GM18505 (cell line): ENCODE data around the gene LGSN.
"Not testable (repeated sequence)": the region's sequence is repeated elsewhere in the genome, so short reads cannot be mapped to it uniquely, and the experiment has no call there.

Experiments
- ATAC-seq: cut with Tn5 transposase; IDR thresholded peaks from one replicate; pipeline ENCODE4 v1.9.1; 2021; ENCODE audit not compliant: unreplicated experiment
- POLR2A ChIP-seq: IDR thresholded peaks from 4 replicates; pipeline ENCODE4 v1.6.1; 2011; ENCODE audit warnings: borderline replicate concordance; ENCODE audit not compliant: insufficient read depth, insufficient read length; ENCODE audit errors: extremely low read depth

LGSN gene

GRCh38 chr6:63280639-63281180 lies 39.1 kb downstream of the LGSN start:
- no peak for ATAC-seq
- TF ChIP-seq POLR2A, result no peak

DNA sequence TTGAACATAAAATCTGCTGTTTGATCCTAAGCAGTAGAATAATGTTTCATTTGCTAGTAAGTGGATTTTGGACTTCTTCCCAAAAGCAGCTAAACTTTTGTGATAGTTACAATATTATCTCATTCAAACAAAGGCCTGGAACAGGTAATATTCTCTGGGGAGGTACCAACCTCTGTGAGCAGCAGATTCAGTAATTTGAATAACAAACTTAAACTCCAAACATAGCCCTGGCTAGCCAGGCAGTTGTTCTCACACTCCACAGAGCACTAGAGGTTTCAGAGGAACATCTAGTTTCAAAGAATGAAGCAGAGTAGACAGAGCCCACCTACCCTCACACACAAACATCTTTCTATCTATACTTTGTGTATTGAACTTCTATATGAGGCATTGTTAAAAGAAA lies 40.9 kb downstream of the LGSN start:
- TF ChIP-seq POLR2A, result no peak
- no peak for ATAC-seq

GRCh38 chr6:63275953-63276352 lies 43.8 kb downstream of the LGSN start:
- no peak for TF ChIP-seq POLR2A
- ATAC-seq, result no peak

- not testable (repeated sequence) for ATAC-seq
Observed at GRCh38 chr6:63274795-63275430, 44.9 kb downstream of the LGSN start.

DNA sequence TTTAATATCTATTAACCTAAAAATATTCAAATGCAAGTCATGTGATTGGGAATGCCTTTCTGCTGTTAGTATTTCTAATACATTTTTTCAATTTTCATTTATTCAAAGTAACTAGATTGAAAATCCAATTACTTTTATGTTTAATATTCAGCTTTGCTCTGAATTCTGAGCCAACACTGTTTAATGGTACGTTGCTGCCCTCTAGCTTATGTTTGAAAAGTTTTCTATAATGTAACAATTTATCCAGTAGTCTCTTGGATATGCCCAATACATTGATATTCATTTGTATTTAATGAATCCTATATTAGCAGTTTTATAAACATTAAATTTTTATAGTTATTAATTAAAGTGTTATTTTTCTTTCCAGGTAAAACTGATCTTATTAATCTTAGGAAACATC lies 47.4 kb downstream of the LGSN start:
- no peak for ATAC-seq
- TF ChIP-seq POLR2A, result no peak

DNA sequence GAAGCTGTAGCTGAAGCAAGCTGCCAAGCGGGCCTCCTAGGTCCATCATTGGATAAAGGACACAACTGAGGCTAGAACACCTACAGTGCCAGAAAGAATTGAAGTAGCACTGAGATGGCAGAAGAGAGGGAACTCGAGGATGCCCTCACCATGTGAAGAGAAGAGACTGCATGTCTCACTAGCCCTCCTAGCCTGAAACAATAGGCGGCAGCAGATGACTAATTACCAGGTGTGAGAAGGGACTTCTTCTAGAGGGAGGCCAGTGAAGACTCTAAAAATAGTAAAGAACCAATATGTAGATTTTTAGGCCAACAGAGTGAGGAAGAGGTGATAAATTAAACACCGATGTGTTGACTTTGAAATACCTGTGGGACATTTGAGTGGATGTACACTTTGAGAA lies 50.3 kb downstream of the LGSN start:
- no peak for ATAC-seq

GRCh38 chr6:63268574-63268973 lies 51.2 kb downstream of the LGSN start:
- TF ChIP-seq POLR2A, result no peak

More for the DNA sequence above, 50.3 kb downstream of the LGSN start:
- no peak for TF ChIP-seq POLR2A

DNA sequence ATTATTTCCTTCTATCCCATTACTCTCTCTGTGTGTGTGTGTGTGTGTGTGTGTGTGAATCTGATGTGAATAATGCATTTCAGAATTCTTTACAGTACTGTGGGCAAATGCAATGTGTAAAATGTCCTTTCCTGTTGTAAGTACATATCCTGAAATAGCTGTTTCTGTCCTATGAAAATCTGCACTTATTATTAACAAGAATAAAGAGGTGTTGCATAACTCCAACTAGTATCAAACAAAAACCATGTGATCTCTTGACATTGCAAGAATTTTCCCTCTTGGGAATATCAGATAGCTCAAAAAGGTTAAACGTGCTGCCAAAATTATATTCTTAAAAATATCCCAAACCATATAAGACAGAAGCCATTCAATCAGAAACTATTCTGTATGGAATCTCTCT lies 52.0 kb downstream of the LGSN start:
- TF ChIP-seq POLR2A, result no peak
- no peak for ATAC-seq

More at GRCh38 chr6:63268574-63268973, 51.2 kb downstream of the LGSN start:
- no peak for ATAC-seq

DNA sequence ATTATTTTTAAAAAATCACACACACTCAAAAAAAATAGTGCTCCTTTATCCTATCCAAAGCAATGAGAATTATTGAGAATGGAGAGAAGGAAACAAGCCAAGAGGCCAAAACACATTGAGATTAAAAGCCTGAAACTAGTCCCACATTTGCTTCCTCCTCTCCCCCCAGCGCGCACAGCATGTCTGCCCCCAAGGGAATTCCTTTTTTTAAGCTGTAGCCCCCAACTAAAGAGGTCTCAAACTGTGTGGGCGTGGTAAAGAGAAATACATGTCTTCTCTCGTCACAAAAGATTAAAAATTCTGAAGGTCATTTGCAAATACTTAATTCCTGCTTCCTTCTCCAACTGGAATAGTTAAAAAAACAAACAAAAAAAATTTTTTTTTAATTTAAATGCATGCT lies 52.7 kb downstream of the LGSN start:
- no peak for ATAC-seq

DNA sequence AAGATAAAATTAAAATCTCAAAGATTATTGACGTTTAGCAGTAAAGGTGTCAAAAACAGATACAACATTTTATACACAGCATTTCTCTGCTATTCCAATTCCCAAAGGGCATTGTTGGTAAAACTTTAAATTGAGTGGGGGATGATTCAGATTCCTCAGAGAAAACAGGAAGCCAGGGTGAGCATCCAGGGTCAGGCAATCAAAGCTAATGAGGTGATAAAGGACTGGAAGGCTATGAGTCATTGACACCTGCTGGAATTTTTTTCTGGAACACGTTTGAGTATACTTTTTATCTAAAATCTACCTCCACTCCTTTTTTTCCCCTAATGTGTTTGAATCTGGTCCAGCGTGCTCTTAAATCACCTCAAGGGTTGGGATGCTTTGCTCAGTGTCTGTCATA lies 56.3 kb downstream of the LGSN start:
- ATAC-seq, result no peak
- TF ChIP-seq POLR2A, result no peak

More for the DNA sequence above, 52.7 kb downstream of the LGSN start:
- no peak for TF ChIP-seq POLR2A

DNA sequence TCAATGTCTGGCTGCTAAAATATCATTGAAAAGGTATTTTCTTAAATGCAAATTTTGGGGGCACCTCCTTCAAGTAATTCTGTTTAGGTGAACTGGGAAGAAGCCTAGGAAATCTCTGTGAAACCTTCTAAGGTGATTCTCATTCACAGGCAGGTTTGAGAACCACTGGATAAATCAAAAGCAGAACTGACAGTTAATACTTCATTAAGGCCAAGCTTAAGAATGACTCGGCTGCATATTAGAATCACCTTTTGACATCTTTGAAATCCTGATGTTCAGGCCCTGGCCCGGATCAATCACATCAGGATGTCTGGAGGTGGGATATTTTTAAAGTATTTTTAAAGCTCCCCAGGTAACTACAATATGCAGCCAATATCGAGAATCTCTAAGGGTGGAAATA lies 58.0 kb downstream of the LGSN start:
- no peak for TF ChIP-seq POLR2A
- no peak for ATAC-seq

DNA sequence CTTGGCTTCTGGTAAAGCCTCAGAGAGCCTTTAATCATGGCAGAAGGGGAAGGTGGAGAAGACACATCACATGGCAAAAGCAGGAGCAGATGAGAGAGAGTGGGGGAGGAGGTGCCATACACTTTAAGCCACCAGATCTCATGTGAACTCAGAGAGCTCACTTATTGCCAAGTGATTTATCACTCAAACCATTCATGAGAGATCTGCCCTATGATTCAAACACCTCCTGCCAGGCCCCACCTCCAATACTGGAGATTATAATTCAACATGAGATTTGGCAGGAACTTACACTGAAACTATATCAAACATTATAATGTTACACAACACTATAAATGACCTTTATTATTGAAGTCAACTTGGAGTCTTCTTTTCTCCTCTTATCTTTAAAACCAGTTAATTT lies 60.6 kb downstream of the LGSN start:
- no peak for ATAC-seq
- TF ChIP-seq POLR2A, result no peak

DNA sequence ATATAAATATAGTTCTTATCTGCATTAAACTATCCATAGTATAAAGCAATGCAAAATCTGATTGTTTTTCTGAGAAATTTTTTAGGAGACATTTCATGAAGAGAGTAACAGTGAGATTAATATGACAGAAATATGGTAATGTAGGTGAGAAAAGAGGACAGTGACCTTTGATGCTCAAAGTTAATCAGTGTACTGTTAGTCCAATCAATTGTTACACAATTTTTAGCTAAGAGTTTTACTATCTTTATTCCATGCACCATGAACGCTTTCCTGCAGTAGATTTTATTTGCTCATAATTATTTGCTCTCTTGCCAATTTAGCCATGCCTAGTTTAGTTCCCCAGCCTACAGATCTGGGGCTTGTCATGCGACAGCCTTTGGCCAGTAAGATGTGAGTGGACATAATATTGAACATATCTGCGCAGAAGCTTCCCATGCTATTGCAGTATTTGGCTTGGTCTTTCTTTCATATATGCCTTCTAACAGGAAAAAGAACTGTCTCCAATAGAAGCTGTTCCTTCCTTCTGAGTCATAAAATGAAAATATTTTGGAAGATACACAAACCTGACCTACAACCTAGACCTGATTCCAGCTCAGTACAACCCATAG lies 69.8 kb downstream of the LGSN start:
- ATAC-seq, result no peak
- no peak for TF ChIP-seq POLR2A

GRCh38 chr6:63246581-63246980 lies 73.2 kb downstream of the LGSN start:
- TF ChIP-seq POLR2A, result no peak
- no peak for ATAC-seq
